HTERT RPE-1 (cell line): Measurements from ENCODE around the gene COP1.

Experiments
- in situ Hi-C: fragments of 300-500 bp; cut with MboI; formaldehyde crosslinking; loops from 4 replicates; pipeline ENCODE4 v1.14.3; 2020; ENCODE audit warnings: low sequenced_read_pairs

Gene COP1

GRCh38 chr1:176201568-176201967 lies 5.5 kb downstream of the COP1 start:
- in situ Hi-C loops: no loop called here

- in situ Hi-C loops: no loop called here
These were observed 7.4 kb downstream of the COP1 start for GRCh38 chr1:176199707-176200106.

GRCh38 chr1:176198413-176198812 lies 8.7 kb downstream of the COP1 start:
- in situ Hi-C loops: no loop called here

- in situ Hi-C loops: no loop called here
These were observed 10.4 kb downstream of the COP1 start for GRCh38 chr1:176196728-176197127.

DNA sequence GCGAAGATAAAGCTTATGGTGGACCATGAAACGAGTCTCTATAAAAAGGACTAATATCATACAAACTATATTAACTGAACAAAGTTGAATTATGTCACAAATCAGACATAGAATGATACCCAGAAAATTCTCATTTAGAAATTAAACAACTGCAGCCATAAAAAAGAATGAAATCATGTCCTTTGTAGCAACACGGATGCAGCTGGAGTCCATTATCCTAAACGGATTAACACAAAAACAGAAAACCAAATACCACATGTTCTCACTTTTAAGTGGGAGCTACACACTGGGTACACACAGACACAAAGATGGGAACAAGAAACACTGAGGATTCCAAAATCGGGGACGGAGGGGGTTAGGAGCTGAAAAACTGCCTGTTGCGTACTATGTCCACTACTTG lies 11.5 kb downstream of the COP1 start:
- in situ Hi-C loops: no loop called here

- in situ Hi-C loops: no loop called here
These were observed 13.4 kb downstream of the COP1 start for GRCh38 chr1:176193663-176194062.

- in situ Hi-C loops: no loop called here
These were observed 14.1 kb downstream of the COP1 start for GRCh38 chr1:176193023-176193422.

DNA sequence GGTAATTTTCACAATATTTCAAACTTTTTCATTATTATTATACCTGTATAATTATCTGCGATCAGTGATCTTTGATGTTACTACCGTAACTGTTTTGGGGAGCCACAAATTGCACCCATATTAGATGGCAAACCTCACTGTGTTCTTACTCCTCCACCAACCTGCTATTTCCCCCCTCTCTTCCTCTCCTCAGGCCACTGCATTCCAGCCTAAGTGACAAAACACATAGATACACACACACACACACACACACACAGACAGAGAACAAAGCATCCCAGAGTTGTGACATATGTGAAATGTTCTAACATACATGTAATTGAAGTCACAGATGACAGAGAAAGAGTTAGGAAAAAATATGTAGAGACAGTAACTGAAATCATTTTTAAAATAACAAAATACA lies 18.5 kb downstream of the COP1 start:
- in situ Hi-C loops: no loop called here

DNA sequence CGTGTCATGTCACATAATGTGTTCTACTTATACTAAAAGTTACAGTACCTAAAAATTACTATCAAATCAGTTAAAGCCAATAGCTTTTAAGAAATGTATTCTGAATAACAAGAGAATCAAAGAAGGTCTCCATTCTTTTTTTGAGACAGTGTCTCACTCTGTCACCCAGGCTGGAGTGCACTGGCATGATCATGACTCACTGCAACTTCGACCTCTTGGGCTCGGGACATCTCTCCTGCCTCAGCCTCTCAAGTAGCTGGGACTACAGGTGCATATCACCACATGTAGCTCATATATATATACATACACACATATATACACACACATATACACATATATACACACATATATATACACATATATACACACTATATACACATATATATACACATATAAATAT lies 20.1 kb downstream of the COP1 start:
- in situ Hi-C loops: no loop called here

DNA sequence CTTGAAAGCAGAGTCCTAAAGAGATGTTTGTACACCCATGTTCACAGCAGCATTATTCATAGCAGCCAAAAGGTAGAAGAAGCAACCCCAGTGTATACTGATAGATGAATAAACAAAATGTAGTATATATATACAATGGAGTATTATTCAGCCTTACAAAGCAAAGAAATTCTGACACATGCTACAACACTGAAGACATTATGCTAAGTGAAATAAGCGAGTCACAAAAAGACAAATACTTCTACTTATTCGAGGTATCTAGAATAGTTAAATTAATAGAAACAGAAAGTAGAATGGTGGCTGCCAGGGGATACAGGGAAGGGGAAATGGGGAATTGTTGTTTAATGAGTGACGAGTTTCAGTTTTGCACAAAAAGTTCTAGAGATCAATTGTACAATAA lies 23.5 kb downstream of the COP1 start:
- in situ Hi-C loops: no loop called here

- in situ Hi-C loops: no loop called here
These were observed 28.8 kb downstream of the COP1 start for GRCh38 chr1:176178316-176178715.

- in situ Hi-C loops: no loop called here
These were observed 29.3 kb downstream of the COP1 start for GRCh38 chr1:176177764-176178163.

- in situ Hi-C loops: no loop called here
These were observed 33.0 kb downstream of the COP1 start for GRCh38 chr1:176174108-176174507.

- in situ Hi-C loops: no loop called here
These were observed 34.9 kb downstream of the COP1 start for GRCh38 chr1:176172215-176172614.

DNA sequence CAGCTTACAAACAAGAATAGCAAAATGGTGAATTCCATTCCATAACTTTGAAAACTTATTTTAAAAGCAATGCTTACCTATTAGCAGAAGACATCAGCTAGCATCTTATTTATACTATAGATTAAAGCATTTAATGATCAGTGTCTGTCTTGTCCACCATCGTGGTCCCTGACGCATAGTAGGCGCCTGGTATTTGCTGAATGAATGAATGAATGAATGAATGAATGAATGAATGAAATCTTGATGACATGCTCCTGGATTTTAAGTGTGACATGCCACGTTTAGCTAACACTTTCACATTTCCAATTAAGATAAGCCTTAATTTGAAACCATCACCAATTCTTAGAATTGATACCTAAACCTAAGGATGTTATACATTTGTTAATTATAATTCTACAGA lies 39.9 kb downstream of the COP1 start:
- in situ Hi-C loops: no loop called here

GRCh38 chr1:176165573-176165972 lies 41.5 kb downstream of the COP1 start:
- in situ Hi-C loops: no loop called here

GRCh38 chr1:176164014-176164678 lies 42.9 kb downstream of the COP1 start:
- in situ Hi-C loops: no loop called here

- in situ Hi-C loops: no loop called here
These were observed 47.1 kb downstream of the COP1 start for GRCh38 chr1:176159993-176160392.

DNA sequence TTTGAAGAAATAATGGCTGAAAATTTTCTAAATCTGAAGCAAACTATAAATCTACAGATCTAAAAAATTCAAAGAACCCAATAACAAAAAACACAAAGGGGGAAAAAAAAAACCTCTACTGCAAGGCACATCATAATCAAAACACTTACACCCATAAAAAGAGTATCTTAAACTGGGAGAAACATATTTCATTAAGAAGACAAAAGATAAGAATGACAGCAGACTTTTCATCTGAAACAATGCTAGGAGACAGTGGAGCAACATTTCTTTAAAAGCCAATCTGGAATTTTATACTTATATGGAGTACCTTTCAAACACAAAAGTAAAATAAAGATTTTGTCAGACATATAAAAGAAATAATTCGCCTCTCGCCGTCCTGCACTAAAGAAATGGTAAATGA lies 49.1 kb downstream of the COP1 start:
- in situ Hi-C loops: no loop called here

DNA sequence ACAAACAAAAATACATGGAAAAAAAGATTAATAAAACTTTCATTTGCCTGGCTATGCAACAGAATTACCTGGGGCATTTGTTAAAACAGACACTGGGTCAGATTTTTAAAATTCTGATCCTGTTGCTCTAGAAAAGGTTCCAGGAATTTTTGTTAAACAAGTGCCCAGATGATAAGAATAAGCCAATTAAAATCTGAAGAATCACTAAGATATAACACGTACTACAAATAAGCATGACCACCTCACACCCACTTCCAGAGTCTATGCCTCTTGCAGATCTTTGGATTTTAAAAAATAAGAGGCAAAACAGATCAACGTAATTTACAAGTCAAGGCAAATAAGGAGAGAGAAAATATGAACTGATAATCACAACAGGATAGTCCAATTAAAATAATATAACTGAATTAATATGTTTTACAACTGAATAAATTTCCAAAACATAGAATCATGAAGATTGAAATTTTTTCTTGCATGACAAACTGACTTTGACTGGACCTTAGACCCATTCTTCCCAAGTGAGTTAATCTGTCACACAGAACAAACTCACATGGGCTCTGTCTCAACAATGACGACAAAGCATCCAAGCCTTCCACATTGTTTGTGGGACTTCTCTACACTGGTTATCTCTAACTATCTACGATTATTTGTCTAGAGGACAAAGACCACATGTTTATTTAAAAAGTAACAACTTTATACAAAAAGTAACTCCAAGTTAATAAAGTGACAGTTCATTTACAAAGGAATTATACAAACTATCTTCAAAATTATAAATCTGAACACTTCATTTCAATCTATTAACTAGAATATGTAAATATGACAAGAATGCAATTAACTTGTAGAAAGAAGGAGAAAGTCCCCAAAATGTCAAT lies 56.9 kb downstream of the COP1 start:
- in situ Hi-C loops: no loop called here

DNA sequence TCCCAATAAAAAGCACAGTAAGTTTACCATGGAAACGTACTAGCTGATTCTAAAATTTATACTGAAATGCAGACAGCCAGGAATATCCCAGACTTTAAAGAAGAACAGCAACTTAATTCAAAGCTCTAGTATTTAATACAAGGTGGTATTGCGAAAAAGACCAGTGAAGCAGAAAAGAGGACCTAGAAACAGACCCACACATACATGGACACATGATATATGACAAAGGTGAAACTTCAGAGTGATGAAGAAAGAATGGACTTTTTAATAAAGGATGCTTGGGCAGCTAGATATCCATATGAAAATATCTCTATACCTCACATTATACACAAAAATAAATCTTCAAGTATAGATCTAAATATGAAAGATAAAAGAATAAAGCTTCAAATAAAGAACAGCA lies 62.6 kb downstream of the COP1 start:
- in situ Hi-C loops: no loop called here

DNA sequence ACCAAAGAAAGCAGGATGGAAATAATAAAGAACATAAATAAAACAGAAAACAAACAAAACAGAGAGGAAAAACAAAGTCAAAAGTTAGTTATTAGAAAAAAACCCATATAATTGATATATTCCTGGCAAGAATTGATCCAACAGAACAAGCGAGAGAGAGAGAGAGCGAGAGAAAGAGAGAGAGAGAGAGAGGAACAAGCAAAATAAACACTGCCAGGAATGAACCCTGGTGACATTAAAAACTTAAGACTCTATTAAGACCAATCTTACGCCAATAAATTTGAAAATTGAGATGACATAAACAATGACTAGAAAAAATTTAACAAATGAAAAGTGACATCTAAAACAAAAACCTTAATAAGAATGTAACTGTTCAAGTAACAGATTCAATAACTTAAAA lies 64.1 kb downstream of the COP1 start:
- in situ Hi-C loops: no loop called here
